Skeletal muscle satellite cell (primary cell): Measurements from ENCODE around the gene TPRA1.

Source experiments
- H3K27me3 ChIP-seq: 2 replicates; pipeline ENCODE4 v1.7.0; 2013; ENCODE audit warnings: low read length; ENCODE audit not compliant: control insufficient read depth, insufficient read depth
- H3K36me3 ChIP-seq: 2 replicates; pipeline ENCODE4 v1.7.0; 2013; ENCODE audit warnings: mild to moderate bottlenecking, control low read depth, low read length; ENCODE audit not compliant: insufficient read depth
- H3K4me1 ChIP-seq: 2 replicates; pipeline ENCODE4 v1.7.0; 2013; ENCODE audit warnings: low read length; ENCODE audit not compliant: control insufficient read depth, insufficient read depth
- H3K4me2 ChIP-seq: 2 replicates; pipeline ENCODE4 v1.7.0; 2013; ENCODE audit warnings: mild to moderate bottlenecking, low read length
- H3K4me3 ChIP-seq: 2 replicates; pipeline ENCODE4 v1.7.0; 2013; ENCODE audit warnings: low read length
- H3K9ac ChIP-seq: 2 replicates; pipeline ENCODE4 v1.7.0; 2013; ENCODE audit warnings: mild to moderate bottlenecking, low read depth, low read length, moderate library complexity
- H3K9me3 ChIP-seq: replicated peaks from 2 replicates; pipeline ENCODE4 v1.7.0; 2013; ENCODE audit warnings: mild to moderate bottlenecking, control low read depth, low read length

Gene TPRA1

DNA sequence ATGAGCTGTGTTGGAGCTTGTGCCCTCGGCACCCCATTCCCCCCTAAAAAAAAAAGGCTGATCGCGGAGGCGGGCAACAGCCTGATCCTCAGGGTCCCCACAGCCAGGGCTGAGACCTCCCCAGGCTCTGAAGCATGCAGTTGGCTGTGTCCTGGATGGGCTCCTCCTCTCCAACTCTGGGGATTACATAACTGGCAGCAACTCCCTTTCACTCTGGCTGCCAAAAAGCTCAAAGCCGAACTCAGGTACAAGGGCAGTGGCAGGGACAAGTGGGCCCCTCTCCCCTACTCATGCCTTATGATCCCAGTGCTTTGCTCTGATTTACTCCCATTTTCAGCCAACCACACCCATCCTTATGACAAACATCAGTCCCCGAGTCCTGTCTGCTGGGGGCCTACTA lies 18.3 kb downstream of the TPRA1 start:
- Histone ChIP-seq H3K9me3 (no peaks in the 10 kb centered on the region), H3K4me2 (no peak overlapping the region), H3K27me3 (no peaks in the 10 kb centered on the region), H3K4me3 (no peak overlapping the region), H3K9ac (no peak overlapping the region), H3K4me1 (no peaks in the 10 kb centered on the region), H3K36me3 (peaks cover 55% of the 10 kb centered on the region)

DNA sequence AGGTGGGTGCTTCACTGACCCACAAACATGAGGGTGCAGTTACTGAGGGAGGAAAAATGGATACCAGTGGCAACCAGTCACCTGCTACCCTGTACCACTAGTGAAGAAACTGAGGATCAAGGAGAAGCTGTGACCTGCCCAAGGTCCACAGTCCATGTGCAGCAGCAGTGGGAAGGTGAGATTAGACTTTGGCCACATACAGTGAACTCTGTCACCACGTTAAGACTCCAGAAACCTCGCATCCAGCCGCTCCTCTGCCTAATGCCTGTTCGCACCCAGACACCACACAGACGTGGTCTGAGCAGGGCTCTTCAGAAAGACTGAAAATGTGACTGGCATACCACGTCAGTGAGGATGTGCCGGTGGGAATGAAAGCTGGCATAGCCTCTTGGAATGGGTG lies 20.0 kb downstream of the TPRA1 start:
- Histone ChIP-seq H3K4me2 (no peak overlapping the region), H3K4me3 (no peak overlapping the region), H3K9ac (no peak overlapping the region), H3K36me3 (peaks cover 43% of the 10 kb centered on the region), H3K9me3 (no peaks in the 10 kb centered on the region), H3K27me3 (peaks cover 4% of the 10 kb centered on the region), H3K4me1 (no peaks in the 10 kb centered on the region)

DNA sequence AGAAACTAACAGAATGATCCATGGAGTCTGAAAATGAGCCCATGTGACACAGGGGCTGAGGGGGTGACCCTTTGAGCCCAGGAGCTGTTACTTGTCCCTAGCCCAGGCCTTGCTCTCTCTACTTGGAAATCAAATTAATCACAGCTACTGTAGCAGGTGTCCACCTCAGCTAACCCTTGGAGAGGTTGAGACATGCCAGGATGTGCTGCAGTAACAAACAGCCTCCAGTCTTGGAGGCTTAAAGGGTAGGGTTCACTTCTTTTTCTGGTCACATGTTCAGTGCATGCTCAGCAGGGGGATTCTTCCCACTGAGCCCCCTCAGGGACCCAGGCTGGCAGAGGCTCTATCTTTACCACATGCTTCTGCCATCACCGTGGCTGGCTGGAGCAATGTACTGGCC lies 21.4 kb downstream of the TPRA1 start:
- Histone ChIP-seq H3K4me3 (no peak overlapping the region), H3K9me3 (no peaks in the 10 kb centered on the region), H3K9ac (no peak overlapping the region), H3K4me2 (no peak overlapping the region), H3K27me3 (peaks cover 11% of the 10 kb centered on the region), H3K36me3 (peaks cover 36% of the 10 kb centered on the region), H3K4me1 (no peaks in the 10 kb centered on the region)

DNA sequence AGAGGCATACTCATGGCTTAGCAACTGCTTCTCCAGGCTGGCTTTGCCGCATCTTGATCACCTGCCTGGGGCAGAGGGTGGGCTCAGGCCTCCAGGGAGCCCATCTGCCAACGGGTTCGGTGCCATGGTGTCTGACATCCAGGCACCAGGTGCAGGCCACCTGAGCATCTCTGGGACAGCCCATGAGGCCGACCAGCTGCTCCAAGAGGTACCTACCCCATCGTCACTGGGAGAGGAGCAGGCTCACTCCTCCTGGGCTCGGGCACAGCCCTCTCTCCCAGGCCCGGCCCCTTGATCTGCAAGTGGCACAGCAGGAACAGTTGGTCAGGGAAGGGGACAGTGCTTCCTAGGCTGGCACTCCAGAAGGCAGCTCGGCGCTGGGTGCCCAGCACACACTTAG lies 21.9 kb downstream of the TPRA1 start:
- Histone ChIP-seq H3K27me3 (peaks cover 12% of the 10 kb centered on the region), H3K9ac (no peak overlapping the region), H3K4me3 (no peak overlapping the region), H3K9me3 (no peaks in the 10 kb centered on the region), H3K36me3 (peaks cover 30% of the 10 kb centered on the region), H3K4me2 (no peak overlapping the region), H3K4me1 (no peaks in the 10 kb centered on the region)

DNA sequence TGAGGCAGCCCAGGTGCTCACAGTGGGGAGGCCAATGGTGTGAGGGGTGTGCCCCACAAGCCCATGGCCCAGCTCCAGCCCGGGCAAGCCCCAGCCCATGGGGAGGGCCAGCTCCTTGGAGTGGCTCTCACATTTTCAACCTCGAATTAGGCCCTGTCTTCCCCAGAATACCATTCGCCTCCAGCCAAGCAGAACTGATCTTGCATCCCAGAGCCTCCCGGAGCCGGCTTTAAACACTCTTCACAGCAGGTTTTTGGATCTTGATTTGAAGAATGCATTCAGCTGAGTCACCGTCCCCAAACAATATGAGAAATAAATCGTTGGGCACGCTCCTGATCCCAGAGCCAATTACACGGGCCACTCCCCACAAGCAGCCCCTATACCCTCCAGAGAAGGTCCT lies 23.7 kb downstream of the TPRA1 start:
- H3K4me3 ChIP-seq, result no peak overlapping the region
- H3K4me1 ChIP-seq, result no peaks in the 10 kb centered on the region
- no peak overlapping the region for H3K4me2 ChIP-seq
- H3K9me3 ChIP-seq, result no peaks in the 10 kb centered on the region
- H3K27me3 ChIP-seq, result peaks cover 12% of the 10 kb centered on the region
- no peak overlapping the region for H3K9ac ChIP-seq
- H3K36me3 ChIP-seq, result peaks cover 12% of the 10 kb centered on the region

DNA sequence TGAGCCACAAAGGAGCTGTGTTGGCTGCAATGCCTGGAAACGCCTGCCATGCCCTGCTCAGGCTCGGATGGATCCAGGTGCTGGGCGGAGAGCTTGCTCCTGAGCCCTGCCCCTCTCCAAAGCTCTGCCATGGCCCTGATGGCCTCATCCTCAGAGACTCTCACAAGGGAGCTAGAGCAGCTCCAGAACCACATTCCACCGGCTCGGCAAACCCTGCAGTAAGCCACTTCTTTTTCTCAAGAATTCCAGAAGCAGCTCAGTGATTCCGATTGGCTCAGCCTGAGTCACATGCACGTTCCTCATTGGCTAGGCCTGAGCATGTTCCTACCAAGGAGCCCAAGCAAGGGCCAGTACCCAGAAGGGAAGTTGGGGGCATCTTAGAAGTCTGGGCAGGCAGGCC lies 24.8 kb downstream of the TPRA1 start:
- Histone ChIP-seq H3K36me3 (peaks cover 6% of the 10 kb centered on the region), H3K9ac (no peak overlapping the region), H3K4me2 (no peak overlapping the region), H3K4me3 (no peak overlapping the region), H3K4me1 (no peaks in the 10 kb centered on the region), H3K27me3 (peaks cover 12% of the 10 kb centered on the region), H3K9me3 (no peaks in the 10 kb centered on the region)

DNA sequence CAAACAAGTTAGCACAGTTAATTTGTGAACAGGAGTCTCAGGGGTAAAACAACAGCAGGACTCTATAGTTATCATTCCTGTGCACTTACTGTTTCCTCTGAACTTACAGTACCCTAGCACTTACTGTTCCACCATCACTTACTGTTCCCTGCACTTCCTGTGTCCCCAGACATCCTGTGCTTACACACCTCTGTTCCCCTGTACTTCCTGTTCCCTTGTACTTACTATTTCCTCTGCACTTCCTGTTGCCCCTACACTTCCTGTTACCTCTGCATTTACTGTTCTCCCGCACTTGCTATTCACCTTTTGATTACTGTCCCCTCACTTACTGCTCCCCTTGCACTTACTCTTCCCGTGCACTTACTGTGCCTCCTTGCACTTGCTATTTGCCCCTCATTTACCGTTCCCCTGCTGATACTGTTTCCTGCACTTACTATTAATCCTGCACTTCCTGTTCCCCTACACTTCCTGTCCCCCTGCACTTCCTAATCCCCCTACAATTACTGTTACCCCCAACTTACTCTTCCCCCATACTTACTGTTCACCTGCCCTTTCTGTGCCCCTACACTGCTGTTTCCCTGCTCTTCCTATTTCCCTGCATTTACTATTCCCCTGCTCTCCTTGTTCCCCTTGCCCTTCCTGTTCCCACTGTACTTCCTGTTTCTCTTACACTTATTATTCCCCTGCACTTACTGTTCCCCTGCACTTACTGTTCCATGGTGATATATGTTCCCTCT lies 30.3 kb downstream of the TPRA1 start:
- H3K36me3 ChIP-seq, result no peaks in the 10 kb centered on the region
- H3K4me1 ChIP-seq, result no peaks in the 10 kb centered on the region
- H3K4me3 ChIP-seq, result no peak overlapping the region

DNA sequence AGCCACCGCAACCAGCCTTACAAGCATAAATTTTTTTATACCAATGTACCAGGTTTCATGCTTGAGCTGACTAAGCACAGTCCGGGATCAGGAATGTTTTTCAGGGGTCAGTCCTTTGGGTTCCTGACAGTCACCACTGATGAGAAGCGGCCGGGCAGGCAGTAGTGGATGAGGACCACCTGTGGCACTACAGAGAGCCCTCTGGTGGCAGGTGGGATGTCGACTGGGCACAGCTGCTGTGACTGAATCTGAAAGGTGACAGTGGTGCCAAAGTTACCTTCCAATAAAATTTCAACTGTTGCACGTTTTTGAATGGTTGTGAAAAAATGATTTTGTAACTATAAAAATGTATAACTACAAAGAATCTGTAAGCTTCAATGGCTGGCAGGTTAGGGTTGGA lies 34.0 kb downstream of the TPRA1 start:
- Histone ChIP-seq H3K27me3 (peaks cover 35% of the 10 kb centered on the region), H3K36me3 (no peaks in the 10 kb centered on the region), H3K4me2 (no peak overlapping the region), H3K9me3 (no peaks in the 10 kb centered on the region), H3K4me1 (no peaks in the 10 kb centered on the region), H3K9ac (no peak overlapping the region), H3K4me3 (no peak overlapping the region)

More for the DNA sequence above, 30.3 kb downstream of the TPRA1 start:
- no peaks in the 10 kb centered on the region for H3K9me3 ChIP-seq
- no peak overlapping the region for H3K4me2 ChIP-seq
- H3K9ac ChIP-seq, result no peak overlapping the region
- peaks cover 16% of the 10 kb centered on the region for H3K27me3 ChIP-seq

DNA sequence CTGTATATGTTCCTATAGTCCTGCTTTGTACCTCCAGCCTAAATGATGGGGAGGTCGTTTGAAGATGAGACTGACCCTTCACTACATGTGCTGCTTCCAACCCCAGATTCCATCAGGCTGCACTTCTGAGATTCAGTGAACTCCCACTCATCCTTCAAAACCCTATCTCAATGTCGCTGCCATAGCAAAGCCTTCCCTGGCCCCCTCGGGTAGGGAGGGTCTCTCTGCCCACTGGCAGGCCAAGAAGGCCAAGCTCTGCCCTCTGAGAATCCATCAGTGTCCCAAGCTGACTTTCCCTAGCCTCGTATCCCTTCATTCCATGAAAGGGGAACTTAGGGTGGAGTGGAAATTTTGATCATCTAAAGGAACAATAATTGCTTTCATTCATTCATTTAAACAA lies 35.4 kb downstream of the TPRA1 start:
- Histone ChIP-seq H3K36me3 (no peaks in the 10 kb centered on the region), H3K9me3 (no peaks in the 10 kb centered on the region), H3K27me3 (peaks cover 37% of the 10 kb centered on the region), H3K4me1 (no peaks in the 10 kb centered on the region), H3K9ac (no peak overlapping the region), H3K4me2 (no peak overlapping the region), H3K4me3 (no peak overlapping the region)

DNA sequence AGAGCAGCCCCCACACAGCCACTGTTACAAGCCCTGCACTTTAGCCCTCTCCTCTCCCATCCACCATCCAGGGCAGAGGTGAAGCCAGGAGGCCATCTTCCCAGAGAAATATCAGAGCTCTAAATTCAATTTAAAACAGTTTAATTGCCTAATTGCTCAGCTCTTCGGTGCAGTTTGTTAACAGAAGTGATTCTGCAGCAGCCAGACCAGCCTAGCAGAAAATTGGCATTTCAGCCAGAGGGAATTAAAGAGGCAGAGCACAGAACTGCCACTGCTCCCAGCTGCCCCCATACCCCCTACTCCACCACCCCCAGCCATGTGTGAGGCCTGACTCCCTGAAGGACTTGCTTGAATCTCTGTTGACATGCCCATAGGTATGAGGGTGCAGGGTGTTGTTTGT lies 38.5 kb downstream of the TPRA1 start:
- H3K9ac ChIP-seq, result no peak overlapping the region
- peaks cover 3% of the 10 kb centered on the region for H3K4me1 ChIP-seq
- no peaks in the 10 kb centered on the region for H3K36me3 ChIP-seq
- H3K4me3 ChIP-seq, result no peak overlapping the region
- peaks cover 37% of the 10 kb centered on the region for H3K27me3 ChIP-seq
- H3K9me3 ChIP-seq, result no peaks in the 10 kb centered on the region
- H3K4me2 ChIP-seq, result no peak overlapping the region

DNA sequence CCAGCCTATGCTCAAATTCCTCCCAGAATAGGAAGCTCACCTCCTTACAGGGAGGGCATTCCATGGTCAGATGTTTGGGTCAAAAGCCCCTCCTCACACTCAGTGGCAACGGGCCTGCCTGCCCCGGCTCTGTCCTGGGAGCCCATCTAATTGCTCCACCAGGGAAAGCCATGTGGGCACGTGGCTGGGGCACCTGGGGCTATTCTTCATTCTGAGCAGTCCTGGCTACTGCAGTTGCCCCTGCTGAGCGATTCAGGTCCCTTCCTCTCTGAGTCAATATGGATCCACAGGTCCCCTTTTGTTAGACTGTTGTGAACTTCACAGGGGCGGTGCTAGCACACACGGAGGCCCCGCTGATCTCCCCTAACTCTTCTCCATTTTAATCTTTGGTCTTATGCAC lies 39.4 kb downstream of the TPRA1 start:
- Histone ChIP-seq H3K27me3 (peaks cover 37% of the 10 kb centered on the region), H3K9ac (no peak overlapping the region), H3K9me3 (no peaks in the 10 kb centered on the region), H3K36me3 (no peaks in the 10 kb centered on the region), H3K4me2 (no peak overlapping the region), H3K4me3 (no peak overlapping the region), H3K4me1 (peaks cover 3% of the 10 kb centered on the region)

DNA sequence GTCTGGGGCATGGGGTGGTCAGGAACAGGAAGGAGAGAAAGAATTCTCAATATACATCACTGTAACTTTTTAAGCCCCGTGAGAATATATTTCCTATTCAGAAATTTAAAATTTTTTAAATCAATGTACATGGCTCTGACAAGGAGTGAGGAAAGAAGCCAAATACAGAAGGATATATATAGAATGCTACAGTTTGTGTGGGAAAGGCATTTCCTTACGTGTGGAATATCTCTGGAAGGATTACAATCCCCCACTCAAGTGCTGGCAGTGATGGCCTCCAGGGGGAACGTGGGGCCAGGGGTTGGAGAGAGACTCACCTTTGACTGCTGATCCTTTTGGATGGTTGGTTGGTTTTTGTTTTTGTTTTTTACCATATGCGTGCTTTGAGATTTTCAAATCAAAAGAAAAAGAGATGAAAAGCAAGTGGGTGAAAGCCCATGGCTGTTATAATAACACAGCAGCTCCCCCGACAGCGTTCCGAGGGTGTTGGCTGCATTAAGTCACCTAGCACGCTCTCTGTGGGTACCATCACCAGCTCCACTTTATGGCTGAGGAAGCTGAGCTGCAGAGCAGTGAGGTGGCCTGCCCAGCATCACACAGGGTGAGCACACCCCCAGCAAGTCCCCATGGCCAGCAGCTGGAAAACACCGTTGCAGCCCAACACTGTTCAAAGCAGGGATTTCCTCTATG lies 39.9 kb downstream of the TPRA1 start:
- peaks cover 34% of the 10 kb centered on the region for H3K27me3 ChIP-seq
- H3K4me1 ChIP-seq, result peaks cover 3% of the 10 kb centered on the region
- no peak overlapping the region for H3K4me2 ChIP-seq
- H3K9me3 ChIP-seq, result no peaks in the 10 kb centered on the region
- H3K36me3 ChIP-seq, result no peaks in the 10 kb centered on the region
- H3K4me3 ChIP-seq, result no peak overlapping the region
- H3K9ac ChIP-seq, result no peak overlapping the region
